Measurements from ENCODE around the gene NLGN1.

- TF ChIP-seq CTCF (IDR thresholded peaks at IDR 0.05 in 2 of 3, conservative IDR thresholded peaks at IDR 0.05 in 1 of 3; ENCODE audit: borderline replicate concordance in 1 of 3, insufficient read depth in 1 of 3, low read depth in 2 of 3, low read length in 2 of 3) (no peak), RAD21 (IDR thresholded peaks at IDR 0.05; ENCODE audit: low read depth) (no peak), POLR2AphosphoS5 (IDR thresholded peaks at IDR 0.05; ENCODE audit: low read depth, low read length) (no peak), EZH2 (IDR thresholded peaks at IDR 0.05) (no peak), SIN3A (IDR thresholded peaks at IDR 0.05; ENCODE audit: low read depth) (no peak), ZBTB33 (IDR thresholded peaks at IDR 0.05; ENCODE audit: extremely low read depth, insufficient replicate concordance, low read length) (no peak), ZNF274 (IDR thresholded peaks at IDR 0.05; ENCODE audit: low read depth, low read length) (no peak), POLR2A (IDR thresholded peaks at IDR 0.05; ENCODE audit: borderline replicate concordance, extremely low read depth, insufficient read depth, insufficient read length) (no peak)
Observed at GRCh38 chr3:174268586-174268985, 871.0 kb downstream of the NLGN1 start.
